Left lung (tissue), 10 donors: Measurements from ENCODE around the gene FUT6. TPM values are rescaled to one million over a fixed set of nuclear protein-coding genes. Genes with fewer than 3 reads are reported as not detected.
"Not testable (repeated sequence)": the region's sequence is repeated elsewhere in the genome, so short reads cannot be mapped to it uniquely, and the experiment has no call there.

ENCODE experiments used
- ATAC-seq: fragments of 200-7000 bp; cut with Tn5 transposase; one replicate; pipeline ENCODE4 v1.9.1; 2020; ENCODE audit warnings: moderate library complexity
- DNase-seq, 4 donors: peaks; one replicate each; pipeline ENCODE4 v3.0.0-alpha.2; 2013 to 2020
- H3K27ac ChIP-seq, 2 donors: fragments of 200-600 bp; sonication (generic) in 1 of 2; one replicate each; pipeline versions ENCODE4 v1.5.0 to v1.8.0; 2020 to 2021
- H3K27me3 ChIP-seq, 2 donors: fragments of 200-600 bp; sonication (generic) in 1 of 2; one replicate each; pipeline versions ENCODE4 v1.5.0 to v1.8.0; 2020 to 2021
- H3K36me3 ChIP-seq, 2 donors: fragments of 200-600 bp; sonication (generic) in 1 of 2; one replicate each; pipeline versions ENCODE4 v1.5.0 to v1.8.0; 2020 to 2021
- H3K4me1 ChIP-seq, 2 donors: fragments of 200-600 bp; one replicate each; pipeline ENCODE4 v1.8.0; 2021
- H3K4me3 ChIP-seq, 2 donors: fragments of 200-600 bp; sonication (generic) in 1 of 2; one replicate each; pipeline versions ENCODE4 v1.5.0 to v1.8.0; 2020 to 2021; ENCODE audit warnings: mild to moderate bottlenecking in 1 of 2
- H3K9me3 ChIP-seq, 2 donors: fragments of 200-600 bp; sonication (generic) in 1 of 2; one replicate each; pipeline versions ENCODE4 v1.5.0 to v1.8.0; 2020 to 2021
- intact Hi-C, 2 donors: fragments of 100-400 bp; cut with DNase I; formaldehyde crosslinking; loops; one replicate each; pipeline versions ENCODE4 v1.11.2 to v1.14.2; 2022
- polyA plus RNA-seq, 6 donors: library from polyadenylated mRNA; unstranded; fragments of 120-200 nt; gene quantifications; one replicate each; pipeline ENCODE4 v1.2.1, GENCODE V29; 2013; ENCODE audit not compliant: insufficient read length in 6 of 6
- total RNA-seq, 2 donors: library from RNA; stranded (reverse); fragmentation: NEBNext Ultra II Directional; extraction: Animal tissue kit (Norgen Biotek cat#: 25700); gene quantifications; one replicate each; pipeline ENCODE4 v1.2.1, GENCODE V29; 2021
- TF ChIP-seq, protein P1 (sequence below), 2 donors: fragments of 200-600 bp; sonication (generic) in 1 of 2; IDR thresholded peaks; one replicate each; pipeline versions ENCODE4 v1.5.0 to v1.8.0; 2021; ENCODE audit warnings: antibody characterized with exemption in 2 of 2
- donor health status: DM: no; HTN: yes; CAD: no.
- donor health status: DM: no; HTN: no; CAD: no.

The FUT6 gene
- total and polyA plus RNA-seq, 8 donors, result 0.32 to 0.87 (median 0.70) TPM

DNA sequence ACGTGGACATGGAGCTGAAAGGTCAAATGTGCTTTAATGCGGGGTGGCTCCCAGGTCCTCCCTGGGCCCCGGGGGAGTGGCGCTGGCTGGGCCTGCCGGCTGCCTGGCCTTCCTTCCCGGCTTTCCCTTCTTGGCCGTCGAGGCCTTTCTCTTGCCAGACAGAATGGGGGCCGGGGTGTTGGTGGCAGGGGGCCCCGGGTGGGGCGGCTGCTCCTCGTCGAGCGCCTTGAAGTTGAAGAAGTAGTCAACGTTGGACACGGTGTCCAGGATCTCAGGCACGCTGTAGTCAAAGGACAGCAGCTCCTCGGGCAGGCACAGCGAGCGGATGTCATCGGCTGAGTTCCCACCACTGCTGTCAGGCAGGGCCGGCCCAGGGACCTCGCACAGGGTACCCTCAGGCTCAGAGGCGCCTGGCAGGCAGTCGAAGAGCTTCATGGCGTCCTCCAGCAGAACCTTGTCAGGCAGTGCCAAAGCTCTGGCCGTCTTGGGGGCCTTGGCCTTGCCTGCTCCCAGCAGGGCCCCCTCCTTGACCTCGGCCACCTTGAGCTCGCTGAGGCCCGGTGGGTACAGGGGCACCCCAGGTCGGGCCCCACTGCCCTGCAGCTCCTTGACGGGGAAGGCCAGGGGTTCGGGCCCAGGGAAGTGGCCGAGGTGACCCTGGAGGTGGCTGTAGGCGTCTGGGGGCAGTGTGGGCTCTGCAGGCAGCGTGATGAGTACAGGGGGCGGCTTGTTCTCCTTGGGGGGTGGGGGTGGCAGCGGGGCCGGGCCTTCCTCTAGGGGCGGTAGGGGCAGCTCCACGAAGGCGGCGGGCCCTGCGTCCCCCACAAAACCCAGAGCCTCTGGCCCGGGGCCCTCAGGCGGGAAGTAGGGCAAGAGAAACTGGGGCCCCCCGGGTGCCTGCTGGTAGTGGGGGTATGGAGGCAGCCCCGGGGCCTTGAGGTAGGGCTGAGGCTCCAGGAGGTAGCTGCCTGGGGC, 56.3 kb downstream of the FUT6 start:
- TF ChIP-seq, protein P1, sequence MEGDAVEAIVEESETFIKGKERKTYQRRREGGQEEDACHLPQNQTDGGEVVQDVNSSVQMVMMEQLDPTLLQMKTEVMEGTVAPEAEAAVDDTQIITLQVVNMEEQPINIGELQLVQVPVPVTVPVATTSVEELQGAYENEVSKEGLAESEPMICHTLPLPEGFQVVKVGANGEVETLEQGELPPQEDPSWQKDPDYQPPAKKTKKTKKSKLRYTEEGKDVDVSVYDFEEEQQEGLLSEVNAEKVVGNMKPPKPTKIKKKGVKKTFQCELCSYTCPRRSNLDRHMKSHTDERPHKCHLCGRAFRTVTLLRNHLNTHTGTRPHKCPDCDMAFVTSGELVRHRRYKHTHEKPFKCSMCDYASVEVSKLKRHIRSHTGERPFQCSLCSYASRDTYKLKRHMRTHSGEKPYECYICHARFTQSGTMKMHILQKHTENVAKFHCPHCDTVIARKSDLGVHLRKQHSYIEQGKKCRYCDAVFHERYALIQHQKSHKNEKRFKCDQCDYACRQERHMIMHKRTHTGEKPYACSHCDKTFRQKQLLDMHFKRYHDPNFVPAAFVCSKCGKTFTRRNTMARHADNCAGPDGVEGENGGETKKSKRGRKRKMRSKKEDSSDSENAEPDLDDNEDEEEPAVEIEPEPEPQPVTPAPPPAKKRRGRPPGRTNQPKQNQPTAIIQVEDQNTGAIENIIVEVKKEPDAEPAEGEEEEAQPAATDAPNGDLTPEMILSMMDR (IDR thresholded peaks at IDR 0.05), result no peak
- Histone ChIP-seq H3K27ac (no peak overlapping the region), H3K4me1 (no peaks in the 10 kb centered on the region), H3K9me3 (no peaks in the 10 kb centered on the region), H3K36me3 (peaks cover 0 to 57% of the 10 kb centered on the region in 2 donors), H3K27me3 (no peaks in the 10 kb centered on the region), H3K4me3 (no peak overlapping the region)
- ATAC-seq, result no peak
- no peak for DNase-seq
- intact Hi-C loops, result no loop called here

DNA sequence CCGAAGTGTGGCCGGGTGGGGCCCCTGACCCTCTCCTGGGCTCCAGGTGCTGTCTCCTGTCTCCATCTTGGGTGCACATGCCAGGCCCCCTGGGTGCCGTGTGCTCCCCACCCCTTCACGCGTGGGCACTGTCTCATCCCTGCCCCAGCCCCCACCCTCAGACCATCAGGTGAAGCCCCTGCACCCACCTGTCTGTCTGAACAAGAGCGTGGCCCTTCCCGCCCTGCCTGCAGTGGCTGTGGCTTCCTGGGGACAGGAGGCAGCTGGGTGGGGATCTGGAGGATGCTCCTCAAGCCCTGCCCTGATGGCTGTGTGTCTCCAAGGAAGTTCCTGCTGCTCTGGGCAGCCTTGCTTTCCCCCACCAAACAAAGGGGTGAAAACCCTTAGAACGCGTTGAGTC, 57.2 kb downstream of the FUT6 start:
- intact Hi-C loops, result no loop called here
- DNase-seq (no peak), ATAC-seq (no peak)
- H3K36me3 ChIP-seq, result peaks cover 0 to 48% of the 10 kb centered on the region in 2 donors
- H3K27me3 ChIP-seq, result no peaks in the 10 kb centered on the region
- H3K4me3 ChIP-seq, result no peak overlapping the region
- no peaks in the 10 kb centered on the region for H3K4me1 ChIP-seq
- H3K9me3 ChIP-seq, result no peaks in the 10 kb centered on the region
- H3K27ac ChIP-seq, result no peak overlapping the region
- TF ChIP-seq, protein P1 (IDR thresholded peaks at IDR 0.05), result no peak

DNA sequence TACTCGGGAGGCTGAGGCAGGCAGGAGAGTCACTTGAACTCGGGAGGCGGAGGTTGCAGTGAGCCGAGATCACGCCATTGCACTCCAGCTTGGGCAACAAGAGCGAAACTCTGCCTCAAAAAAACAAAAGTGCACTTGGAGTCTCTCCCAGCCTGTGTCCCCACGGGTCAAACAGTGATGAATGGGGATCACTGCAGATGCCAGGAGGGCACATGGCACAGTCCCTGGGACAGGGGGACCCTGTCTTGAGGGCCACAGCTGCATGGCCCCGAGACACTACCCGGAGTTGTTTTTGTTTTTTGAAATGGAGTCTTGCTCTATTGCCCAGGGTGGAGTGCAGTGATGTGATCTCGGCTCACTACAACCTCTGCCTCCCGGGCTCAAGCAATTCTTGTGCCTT, 58.6 kb downstream of the FUT6 start:
- DNase-seq, ATAC-seq, H3K4me3 ChIP-seq, H3K4me1 ChIP-seq, H3K27ac ChIP-seq, H3K27me3 ChIP-seq, H3K9me3 ChIP-seq, intact Hi-C loops: not testable (repeated sequence)
- H3K36me3 ChIP-seq, result peaks cover 0 to 34% of the 10 kb centered on the region in 2 donors

Other genes starting within 250 kb of the FUT6 start
- gene SAFB2, start 216.9 kb downstream of the FUT6 start, total RNA-seq, result 10 to 100 TPM; 62.0 to 75.9 TPM
- gene SAFB2, start 216.9 kb downstream of the FUT6 start, polyA plus RNA-seq, result 100 to 1,000 TPM in 2 of 6 donors, 10 to 100 TPM in 4; 70.4 to 110 (median 91.9) TPM
- 10 to 100 TPM; 63.7 to 92.2 TPM for gene SAFB, start 216.6 kb downstream of the FUT6 start, total RNA-seq
- gene SAFB, start 216.6 kb downstream of the FUT6 start, polyA plus RNA-seq, result 100 to 1,000 TPM; 160 to 206 (median 172) TPM
- 10 to 100 TPM; 46.7 to 63.3 TPM for gene MICOS13, start 159.2 kb downstream of the FUT6 start, total RNA-seq
- gene MICOS13, start 159.2 kb downstream of the FUT6 start, polyA plus RNA-seq, result 10 to 100 TPM; 26.7 to 48.9 (median 33.4) TPM
- gene HSD11B1L, start 158.7 kb downstream of the FUT6 start, total RNA-seq, result 10 to 100 TPM in 1 of 2 donors, 1 to 10 TPM in 1; 5.8 to 10.4 TPM
- gene HSD11B1L, start 158.7 kb downstream of the FUT6 start, polyA plus RNA-seq, result 10 to 100 TPM in 2 of 6 donors, 1 to 10 TPM in 4; 6.8 to 12.2 (median 7.9) TPM
- gene RPL36, start 149.4 kb downstream of the FUT6 start, total RNA-seq, result 100 to 1,000 TPM; 606 to 680 TPM
- gene RPL36, start 149.4 kb downstream of the FUT6 start, polyA plus RNA-seq, result 1,000 to 10,000 TPM in 1 of 6 donors, 100 to 1,000 TPM in 5; 637 to 1,150 (median 840) TPM
- gene LONP1, start 119.6 kb downstream of the FUT6 start, total RNA-seq, result 10 to 100 TPM; 79.5 to 93.9 TPM
- 10 to 100 TPM; 39.9 to 50.0 (median 47.8) TPM for gene LONP1, start 119.6 kb downstream of the FUT6 start, polyA plus RNA-seq
- 1 to 10 TPM in 1 of 2 donors, not detected in 1; 2.7 TPM for gene CATSPERD, start 119.1 kb downstream of the FUT6 start, total RNA-seq
- gene CATSPERD, start 119.1 kb downstream of the FUT6 start, polyA plus RNA-seq, result 1 to 10 TPM in 3 of 6 donors, under 1 TPM in 2, not detected in 1; 0.31 to 2.4 (median 1.1) TPM
- gene PRR22, start 55.0 kb downstream of the FUT6 start, total RNA-seq, result 1 to 10 TPM; 1.7 to 4.5 TPM
- gene PRR22, start 55.0 kb downstream of the FUT6 start, polyA plus RNA-seq, result 1 to 10 TPM; 1.3 to 3.2 (median 2.0) TPM
- 10 to 100 TPM; 15.8 to 38.4 TPM for gene DUS3L, start 48.5 kb downstream of the FUT6 start, total RNA-seq
- gene DUS3L, start 48.5 kb downstream of the FUT6 start, polyA plus RNA-seq, result 10 to 100 TPM; 17.7 to 34.9 (median 24.9) TPM
- 1 to 10 TPM; 1.5 to 1.6 TPM for gene NRTN, start 34.6 kb downstream of the FUT6 start, total RNA-seq
- 1 to 10 TPM in 5 of 6 donors, under 1 TPM in 1; 0.93 to 1.9 (median 1.5) TPM for gene NRTN, start 34.6 kb downstream of the FUT6 start, polyA plus RNA-seq
- 10 to 100 TPM; 25.2 to 31.4 TPM for gene FUT3, start 11.7 kb upstream of the FUT6 start, total RNA-seq
- gene FUT3, start 11.7 kb upstream of the FUT6 start, polyA plus RNA-seq, result under 1 TPM in 4 of 6 donors, not detected in 2; 0.28 to 0.56 (median 0.41) TPM
- gene FUT5, start 30.8 kb upstream of the FUT6 start, total RNA-seq, result not detected
- not detected for gene FUT5, start 30.8 kb upstream of the FUT6 start, polyA plus RNA-seq
- gene NDUFA11, start 64.1 kb upstream of the FUT6 start, total RNA-seq, result 100 to 1,000 TPM; 163 to 190 TPM
- 100 to 1,000 TPM; 102 to 150 (median 132) TPM for gene NDUFA11, start 64.1 kb upstream of the FUT6 start, polyA plus RNA-seq
- gene VMAC, start 65.2 kb upstream of the FUT6 start, total RNA-seq, result 1 to 10 TPM; 5.0 to 6.6 TPM
- 10 to 100 TPM in 3 of 6 donors, 1 to 10 TPM in 3; 7.0 to 10.4 (median 9.5) TPM for gene VMAC, start 65.2 kb upstream of the FUT6 start, polyA plus RNA-seq
- gene CAPS, start 74.6 kb upstream of the FUT6 start, total RNA-seq, result 10 to 100 TPM in 1 of 2 donors, 1 to 10 TPM in 1; 8.8 to 40.9 TPM
- 10 to 100 TPM; 16.4 to 44.9 (median 28.3) TPM for gene CAPS, start 74.6 kb upstream of the FUT6 start, polyA plus RNA-seq
- gene RANBP3, start 138.4 kb upstream of the FUT6 start, total RNA-seq, result 10 to 100 TPM; 64.6 to 69.0 TPM
- gene RANBP3, start 138.4 kb upstream of the FUT6 start, polyA plus RNA-seq, result 10 to 100 TPM; 75.6 to 91.9 (median 80.7) TPM